ENCODE results near the gene KLK5.

The KLK5 gene

DNA sequence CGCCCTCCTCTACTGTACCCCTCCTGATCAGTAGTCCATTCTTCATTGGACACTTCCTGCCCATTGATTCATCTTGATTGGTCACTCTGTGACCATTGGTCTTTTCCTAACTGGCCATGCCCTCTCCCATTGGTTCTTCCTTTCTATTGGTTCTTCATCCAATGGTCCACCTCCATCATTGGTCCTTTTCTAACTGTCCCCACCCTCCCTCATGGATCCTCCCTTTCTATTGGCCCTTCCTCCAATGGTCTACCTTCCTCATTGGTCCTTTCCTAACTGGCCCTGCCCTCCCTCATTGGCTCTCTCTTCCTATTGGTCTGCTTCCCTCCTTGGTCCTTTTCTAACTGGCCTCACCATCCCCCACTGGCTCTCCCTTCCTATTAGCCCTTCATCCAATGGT lies 9.4 kb upstream of the KLK5 start:
- in situ Hi-C loops (cut with HindIII; ENCODE audit: low sequenced_read_pairs) = no loop called here
- TF ChIP-seq, protein P1, sequence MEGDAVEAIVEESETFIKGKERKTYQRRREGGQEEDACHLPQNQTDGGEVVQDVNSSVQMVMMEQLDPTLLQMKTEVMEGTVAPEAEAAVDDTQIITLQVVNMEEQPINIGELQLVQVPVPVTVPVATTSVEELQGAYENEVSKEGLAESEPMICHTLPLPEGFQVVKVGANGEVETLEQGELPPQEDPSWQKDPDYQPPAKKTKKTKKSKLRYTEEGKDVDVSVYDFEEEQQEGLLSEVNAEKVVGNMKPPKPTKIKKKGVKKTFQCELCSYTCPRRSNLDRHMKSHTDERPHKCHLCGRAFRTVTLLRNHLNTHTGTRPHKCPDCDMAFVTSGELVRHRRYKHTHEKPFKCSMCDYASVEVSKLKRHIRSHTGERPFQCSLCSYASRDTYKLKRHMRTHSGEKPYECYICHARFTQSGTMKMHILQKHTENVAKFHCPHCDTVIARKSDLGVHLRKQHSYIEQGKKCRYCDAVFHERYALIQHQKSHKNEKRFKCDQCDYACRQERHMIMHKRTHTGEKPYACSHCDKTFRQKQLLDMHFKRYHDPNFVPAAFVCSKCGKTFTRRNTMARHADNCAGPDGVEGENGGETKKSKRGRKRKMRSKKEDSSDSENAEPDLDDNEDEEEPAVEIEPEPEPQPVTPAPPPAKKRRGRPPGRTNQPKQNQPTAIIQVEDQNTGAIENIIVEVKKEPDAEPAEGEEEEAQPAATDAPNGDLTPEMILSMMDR (IDR thresholded peaks at IDR 0.05; ENCODE audit: low read depth, low read length) = no peak
- H3K4me3 ChIP-seq (ENCODE audit: low read depth, low read length) = no peak overlapping the region
- no peak for DNase-seq (ENCODE audit: low read depth, low spot score)

- no peak for DNase-seq (ENCODE audit: low read depth, low spot score)
- in situ Hi-C loops (cut with HindIII; ENCODE audit: low sequenced_read_pairs) = no loop called here
- TF ChIP-seq, protein P1 (IDR thresholded peaks at IDR 0.05; ENCODE audit: low read depth, low read length) = no peak
- no peak overlapping the region for H3K4me3 ChIP-seq (ENCODE audit: low read depth, low read length)
Measured at GRCh38 chr19:50959731-50960500, 7.1 kb upstream of the KLK5 start.

DNA sequence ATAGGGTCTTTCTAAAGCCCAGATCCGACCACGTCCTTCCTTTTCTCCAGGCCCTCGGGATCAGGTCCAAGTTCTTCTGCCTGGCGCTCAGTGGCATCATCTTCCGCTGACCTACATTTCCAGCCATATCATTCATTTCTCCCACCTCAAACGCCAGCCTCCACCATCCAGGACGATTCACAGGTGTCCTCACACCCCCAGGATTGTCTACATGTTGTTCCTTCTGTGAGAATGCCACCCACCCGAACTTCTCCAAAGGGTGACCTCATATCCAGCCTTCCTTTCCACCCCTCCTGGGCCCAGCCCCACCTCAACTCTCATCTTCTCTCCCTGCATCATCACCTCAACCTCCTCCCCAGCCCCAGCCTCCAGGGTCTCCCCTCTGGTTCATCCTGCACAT lies 4.7 kb upstream of the KLK5 start:
- DNase-seq (ENCODE audit: low read depth, low spot score) = no peak
- no peak overlapping the region for H3K4me3 ChIP-seq (ENCODE audit: low read depth, low read length)
- TF ChIP-seq, protein P1 (IDR thresholded peaks at IDR 0.05; ENCODE audit: low read depth, low read length) = no peak
- in situ Hi-C loops (cut with HindIII; ENCODE audit: low sequenced_read_pairs) = no loop called here

DNA sequence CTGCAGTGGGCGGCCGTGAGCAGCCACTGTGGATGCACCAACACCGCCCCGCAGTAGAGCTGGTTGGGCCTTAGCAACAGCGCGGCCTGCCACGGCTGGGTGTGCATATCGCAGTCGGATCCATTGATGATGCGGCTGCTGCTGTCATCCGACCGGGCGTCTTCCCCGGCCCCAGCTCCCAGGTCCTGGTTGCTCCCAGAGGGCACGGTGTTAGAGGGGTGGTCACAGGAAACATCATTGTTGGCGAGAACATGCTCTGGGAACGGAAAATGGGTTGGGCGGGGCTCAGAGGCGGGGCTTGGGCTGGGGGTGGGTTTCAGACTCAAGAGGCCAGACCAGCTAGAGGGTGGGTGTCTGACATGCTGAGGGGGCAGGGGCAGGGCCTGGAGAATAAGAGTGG lies 3.0 kb downstream of the KLK5 start:
- no peak overlapping the region for H3K4me3 ChIP-seq (ENCODE audit: low read depth, low read length)
- DNase-seq (ENCODE audit: low read depth, low spot score) = no peak
- in situ Hi-C loops (cut with HindIII; ENCODE audit: low sequenced_read_pairs) = no loop called here
- TF ChIP-seq, protein P1 (IDR thresholded peaks at IDR 0.05; ENCODE audit: low read depth, low read length) = no peak

- in situ Hi-C loops (cut with HindIII; ENCODE audit: low sequenced_read_pairs) = no loop called here
- H3K4me3 ChIP-seq (ENCODE audit: low read depth, low read length) = no peak overlapping the region
- TF ChIP-seq, protein P1 (IDR thresholded peaks at IDR 0.05; ENCODE audit: low read depth, low read length) = no peak
- no peak for DNase-seq (ENCODE audit: low read depth, low spot score)
Measured at GRCh38 chr19:50947123-50947522, 5.7 kb downstream of the KLK5 start.

DNA sequence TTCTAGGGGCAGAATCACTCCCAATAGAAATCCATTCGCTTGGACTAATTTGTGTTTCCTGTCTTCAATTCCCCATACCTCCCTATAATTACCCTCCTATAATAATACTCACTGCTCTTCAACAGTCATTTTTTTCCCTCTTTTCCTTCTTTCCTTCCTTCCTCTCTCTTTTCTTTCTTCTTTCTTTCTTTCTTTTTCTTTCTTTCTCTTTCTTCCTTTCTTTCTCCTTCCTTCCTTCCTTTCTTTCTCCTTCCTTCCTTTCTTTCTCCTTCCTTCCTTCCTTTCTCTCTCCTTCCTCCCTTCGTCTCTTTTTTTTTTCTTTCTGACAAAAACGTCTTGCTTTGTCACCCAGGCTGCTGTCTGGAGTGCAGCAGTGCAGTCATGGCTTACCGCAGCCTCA lies 8.0 kb downstream of the KLK5 start:
- no peak for DNase-seq (ENCODE audit: low read depth, low spot score)
- in situ Hi-C loops (cut with HindIII; ENCODE audit: low sequenced_read_pairs) = no loop called here
- no peak overlapping the region for H3K4me3 ChIP-seq (ENCODE audit: low read depth, low read length)
- TF ChIP-seq, protein P1 (IDR thresholded peaks at IDR 0.05; ENCODE audit: low read depth, low read length) = no peak
